DND-41 (cell line): ENCODE results near the gene MBNL2.

Source experiments
- ATAC-seq: fragments of 200-7000 bp; cut with Tn5 transposase; 3 replicates; pipeline ENCODE4 v1.9.1; 2021; ENCODE audit warnings: low read depth; ENCODE audit not compliant: insufficient read depth
- DNase-seq: peaks from one replicate; pipeline ENCODE4 v3.0.0-alpha.2; 2020
- H2AFZ ChIP-seq: 2 replicates; pipeline ENCODE4 v1.6.0; 2012; ENCODE audit warnings: low read depth, low read length
- H3K27ac ChIP-seq: 2 replicates; pipeline ENCODE4 v1.5.1; 2012; ENCODE audit warnings: low read length, inconsistent platforms
- H3K27me3 ChIP-seq: fragments of 200-600 bp; sonication (generic); 2 replicates; pipeline ENCODE4 v1.6.0; 2012; ENCODE audit warnings: low read length, mild to moderate bottlenecking, inconsistent platforms; ENCODE audit not compliant: insufficient read depth, poor library complexity
- H3K36me3 ChIP-seq: 2 replicates; pipeline ENCODE4 v1.5.1; 2012; ENCODE audit warnings: low read length, inconsistent platforms; ENCODE audit not compliant: insufficient read depth
- H3K4me1 ChIP-seq: 2 replicates; pipeline ENCODE4 v1.5.1; 2012; ENCODE audit warnings: mild to moderate bottlenecking, low read length; ENCODE audit not compliant: insufficient read depth
- H3K4me2 ChIP-seq: 2 replicates; pipeline ENCODE4 v1.6.0; 2012; ENCODE audit warnings: mild to moderate bottlenecking, moderate library complexity, low read length, inconsistent platforms; ENCODE audit not compliant: insufficient read depth
- H3K4me3 ChIP-seq, 2 experiments: fragments of 200-600 bp in 1 of 2; shearing (Covaris generic) in 1 of 2; 2 replicates each; pipeline ENCODE4 v1.5.1; 2012 to 2016; ENCODE audit warnings: inconsistent platforms in 2 of 2, low read length in 2 of 2, mild to moderate bottlenecking in 2 of 2, low read depth in 1 of 2, moderate library complexity in 1 of 2
- H3K79me2 ChIP-seq: 2 replicates; pipeline ENCODE4 v1.6.0; 2012; ENCODE audit warnings: low read length, inconsistent platforms; ENCODE audit not compliant: insufficient read depth
- H3K9ac ChIP-seq: 2 replicates; pipeline ENCODE4 v1.6.0; 2012; ENCODE audit warnings: low read depth, mild to moderate bottlenecking, inconsistent platforms, low read length, moderate library complexity
- H3K9me3 ChIP-seq: 2 replicates; pipeline ENCODE4 v1.5.1; 2012; ENCODE audit warnings: low read length, moderate library complexity, mild to moderate bottlenecking, inconsistent platforms; ENCODE audit not compliant: insufficient read depth, severe bottlenecking
- H4K20me1 ChIP-seq: 2 replicates; pipeline ENCODE4 v1.6.0; 2012; ENCODE audit warnings: low read length; ENCODE audit not compliant: insufficient read depth
- CTCF ChIP-seq: IDR thresholded peaks from 2 replicates; pipeline ENCODE4 v1.5.1; 2012; ENCODE audit warnings: borderline replicate concordance, low read length, moderate library complexity, mild to moderate bottlenecking; ENCODE audit not compliant: poor library complexity, severe bottlenecking; ENCODE audit errors: extremely low read depth
- EZH2 ChIP-seq: IDR thresholded peaks from 3 replicates; pipeline ENCODE4 v1.6.1; 2012; ENCODE audit warnings: borderline replicate concordance, low read depth, mild to moderate bottlenecking, moderate library complexity, low read length, inconsistent platforms; ENCODE audit not compliant: severe bottlenecking

The MBNL2 gene

DNA sequence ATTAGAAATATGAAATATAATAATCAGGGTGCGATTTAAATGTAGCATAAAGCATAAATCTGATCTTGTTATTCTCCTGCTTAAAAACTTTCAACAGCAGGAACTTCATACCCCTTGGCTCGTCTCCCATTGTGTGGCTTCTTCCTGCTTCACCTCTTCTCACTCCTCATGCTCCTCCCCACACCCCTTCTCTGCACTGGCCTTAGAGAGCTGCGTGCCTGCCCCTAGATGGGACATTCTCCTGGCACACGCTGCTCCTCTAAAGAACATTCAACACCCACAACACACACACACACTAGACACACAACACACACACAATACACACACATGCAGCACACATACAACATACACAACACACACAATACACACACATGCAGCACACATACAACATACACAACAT, 107.2 kb downstream of the MBNL2 start:
- Histone ChIP-seq H3K9ac (no peak overlapping the region), H3K36me3 (no peaks in the 10 kb centered on the region), H3K27ac (no peak overlapping the region), H3K9me3 (no peaks in the 10 kb centered on the region), H3K4me1 (no peaks in the 10 kb centered on the region), H2AFZ (no peak overlapping the region), H3K4me2 (no peak overlapping the region), H4K20me1 (no peaks in the 10 kb centered on the region), H3K4me3 (no peak overlapping the region), H3K27me3 (no peaks in the 10 kb centered on the region), H3K79me2 (no peaks in the 10 kb centered on the region)
- no peak for TF ChIP-seq EZH2
- no peak for TF ChIP-seq CTCF
- no peak for DNase-seq
- ATAC-seq: no peak

DNA sequence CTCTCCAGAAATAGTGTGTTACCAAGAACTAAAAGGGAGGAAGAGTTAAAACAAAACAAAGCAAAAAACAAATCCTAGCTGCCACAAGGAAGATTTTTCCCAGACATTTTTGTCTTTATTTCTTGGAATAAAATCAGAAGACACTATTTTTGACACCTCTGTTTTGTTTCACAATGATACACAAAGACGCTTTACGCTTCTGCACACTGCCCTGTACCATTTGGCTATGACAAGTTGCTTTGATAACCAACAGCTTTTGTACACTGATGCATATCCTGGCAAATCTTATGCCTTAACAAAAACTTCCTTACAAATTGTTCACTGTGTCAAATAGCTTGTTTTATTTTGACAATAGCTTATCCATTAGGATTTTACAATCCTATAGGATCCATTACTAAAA, 108.3 kb downstream of the MBNL2 start:
- Histone ChIP-seq H2AFZ (no peak overlapping the region), H3K4me2 (no peak overlapping the region), H3K9me3 (no peaks in the 10 kb centered on the region), H3K9ac (no peak overlapping the region), H3K27me3 (no peaks in the 10 kb centered on the region), H3K4me1 (no peaks in the 10 kb centered on the region), H3K36me3 (no peaks in the 10 kb centered on the region), H3K27ac (no peak overlapping the region), H3K4me3 (no peak overlapping the region), H4K20me1 (no peaks in the 10 kb centered on the region), H3K79me2 (no peaks in the 10 kb centered on the region)
- ATAC-seq: no peak
- TF ChIP-seq CTCF: no peak
- DNase-seq: no peak

DNA sequence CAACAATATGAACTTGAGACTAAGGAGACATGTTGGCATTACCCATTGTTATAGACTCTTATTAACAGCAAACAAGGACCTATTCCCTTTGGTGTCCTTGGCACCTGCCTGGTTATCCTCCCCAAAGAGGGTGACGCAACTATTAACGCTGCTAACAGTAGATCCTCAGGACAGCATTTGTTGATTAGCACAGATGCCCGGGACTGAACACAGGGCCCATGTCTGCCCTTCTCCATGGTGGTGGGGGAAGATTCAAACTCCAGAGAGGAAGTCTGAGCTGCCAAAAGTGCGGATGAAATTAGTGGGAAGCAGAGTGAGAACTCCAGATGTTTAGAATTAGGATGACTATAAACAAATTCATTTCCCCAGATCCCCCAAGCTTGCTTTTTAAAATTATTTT, 110.6 kb downstream of the MBNL2 start:
- no peaks in the 10 kb centered on the region for H4K20me1 ChIP-seq
- H3K4me1 ChIP-seq: no peaks in the 10 kb centered on the region
- TF ChIP-seq CTCF (no peak), EZH2 (no peak)
- no peak overlapping the region for H3K4me3 ChIP-seq
- ATAC-seq (no peak), DNase-seq (no peak)
- no peak overlapping the region for H3K4me2 ChIP-seq
- no peak overlapping the region for H3K27ac ChIP-seq
- H3K27me3 ChIP-seq: no peaks in the 10 kb centered on the region
- H3K9me3 ChIP-seq: no peaks in the 10 kb centered on the region
- H3K9ac ChIP-seq: no peak overlapping the region
- no peaks in the 10 kb centered on the region for H3K36me3 ChIP-seq
- no peak overlapping the region for H2AFZ ChIP-seq
- no peaks in the 10 kb centered on the region for H3K79me2 ChIP-seq

DNA sequence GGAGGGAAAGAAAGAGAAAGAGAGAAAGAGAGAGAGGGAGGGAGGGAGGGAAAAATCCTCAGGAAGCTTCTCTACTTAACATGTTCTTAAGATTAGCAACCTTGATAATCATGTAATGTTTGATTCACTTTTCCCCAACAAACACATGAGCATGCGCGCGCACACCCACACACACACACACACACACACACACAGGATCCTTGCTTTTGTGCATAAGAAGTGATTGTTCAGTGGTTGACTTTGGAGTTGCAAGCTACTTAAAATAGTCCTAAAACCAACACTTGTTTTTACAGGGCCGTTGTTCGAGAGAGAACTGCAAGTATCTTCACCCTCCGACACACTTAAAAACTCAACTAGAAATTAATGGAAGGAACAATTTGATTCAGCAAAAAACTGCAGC, 111.8 kb downstream of the MBNL2 start:
- Histone ChIP-seq H3K79me2 (no peaks in the 10 kb centered on the region), H2AFZ (no peak overlapping the region), H4K20me1 (no peaks in the 10 kb centered on the region), H3K4me3 (no peak overlapping the region), H3K36me3 (no peaks in the 10 kb centered on the region), H3K27me3 (no peaks in the 10 kb centered on the region), H3K4me2 (no peak overlapping the region), H3K9me3 (no peaks in the 10 kb centered on the region), H3K27ac (no peak overlapping the region), H3K4me1 (no peaks in the 10 kb centered on the region), H3K9ac (no peak overlapping the region)
- no peak for TF ChIP-seq CTCF
- TF ChIP-seq EZH2: no peak
- DNase-seq: no peak
- ATAC-seq: no peak
